CD4-positive, alpha-beta T cell treated with Interleukin-2 at 100 ng/mL for 4 hours (primary cell): ENCODE results near the gene ADIPOR1.
"Not testable (repeated sequence)": the region's sequence is repeated elsewhere in the genome, so short reads cannot be mapped to it uniquely, and the experiment has no call there.

Source experiments
- DNase-seq: peaks from one replicate; pipeline ENCODE4 v3.0.0-alpha.2; 2020; ENCODE audit warnings: low spot score

Gene ADIPOR1

GRCh38 chr1:202938287-202938925, 19.7 kb downstream of the ADIPOR1 start:
- no peak for DNase-seq

GRCh38 chr1:202936409-202936808, 21.7 kb downstream of the ADIPOR1 start:
- not testable (repeated sequence) for DNase-seq

- no peak for DNase-seq
Observed at GRCh38 chr1:202935844-202936243, 22.3 kb downstream of the ADIPOR1 start.

GRCh38 chr1:202934755-202935154, 23.4 kb downstream of the ADIPOR1 start:
- no peak for DNase-seq

GRCh38 chr1:202932476-202932875, 25.6 kb downstream of the ADIPOR1 start:
- DNase-seq: no peak

- peak; percentile 94 for DNase-seq
Observed at GRCh38 chr1:202926581-202927491, 31.3 kb downstream of the ADIPOR1 start, which contains the start of gene KLHL12. TSS of gene KLHL12 (minus strand) at chr1:202927234. CDS start at chr1:202925162, 2,072 bp downstream.

- no peak for DNase-seq
Observed at GRCh38 chr1:202923533-202923932, 34.6 kb downstream of the ADIPOR1 start.

GRCh38 chr1:202919615-202920014, 38.5 kb downstream of the ADIPOR1 start:
- no peak for DNase-seq

GRCh38 chr1:202915146-202915545, 43.0 kb downstream of the ADIPOR1 start:
- DNase-seq: no peak

GRCh38 chr1:202912476-202912875, 45.6 kb downstream of the ADIPOR1 start:
- not testable (repeated sequence) for DNase-seq

- DNase-seq: no peak
Observed at GRCh38 chr1:202909494-202909893, 48.6 kb downstream of the ADIPOR1 start.

GRCh38 chr1:202908998-202909397, 49.1 kb downstream of the ADIPOR1 start:
- DNase-seq: no peak

- DNase-seq: no peak
Observed at GRCh38 chr1:202905331-202905730, 52.8 kb downstream of the ADIPOR1 start.

- not testable (repeated sequence) for DNase-seq
Observed at GRCh38 chr1:202903808-202904207, 54.3 kb downstream of the ADIPOR1 start.

GRCh38 chr1:202901555-202901954, 56.6 kb downstream of the ADIPOR1 start:
- no peak for DNase-seq

- no peak for DNase-seq
Observed at GRCh38 chr1:202892501-202892900, 65.6 kb downstream of the ADIPOR1 start.
